Mesothelial cell of epicardium (in vitro differentiated cells): Measurements from ENCODE around the gene GPR22. TPM values are rescaled to one million over a fixed set of nuclear protein-coding genes. Genes with fewer than 3 reads are reported as not detected.

ENCODE experiments used
- DNase-seq, 2 experiments: peaks; one replicate each; pipeline ENCODE4 v3.0.0; 2021; ENCODE audit warnings: low spot score in 2 of 2; ENCODE audit not compliant: unreplicated experiment in 2 of 2
- H3K27ac Mint-ChIP-seq: 2 replicates; pipeline ENCODE4 v1.8.0; 2021; ENCODE audit warnings: mixed read lengths
- H3K27me3 Mint-ChIP-seq: 2 replicates; pipeline ENCODE4 v1.8.0; 2021; ENCODE audit warnings: low read depth, mixed read lengths
- H3K36me3 Mint-ChIP-seq: 2 replicates; pipeline ENCODE4 v1.8.0; 2021; ENCODE audit warnings: mixed read lengths
- H3K4me1 Mint-ChIP-seq: 2 replicates; pipeline ENCODE4 v1.8.0; 2021; ENCODE audit warnings: mixed read lengths
- H3K4me3 Mint-ChIP-seq: 2 replicates; pipeline ENCODE4 v1.8.0; 2021; ENCODE audit warnings: mild to moderate bottlenecking, moderate library complexity, mixed read lengths
- H3K9me3 Mint-ChIP-seq: 2 replicates; pipeline ENCODE4 v1.8.0; 2021; ENCODE audit warnings: mixed read lengths
- CTCF ChIP-seq: fragments of 200-600 bp; sonication (generic); IDR thresholded peaks from one replicate; pipeline ENCODE4 v1.5.0; 2021; ENCODE audit warnings: antibody characterized with exemption; ENCODE audit not compliant: unreplicated experiment
- total RNA-seq: library from RNA; stranded (reverse); gene quantifications from 3 replicates; pipeline ENCODE4 v1.2.1, GENCODE V29; 2021

GPR22 gene
- total RNA-seq, 1 donor from 2014 or later: not detected

- no peak for TF ChIP-seq CTCF
- peaks cover 7% of the 10 kb centered on the region for H3K9me3 Mint-ChIP-seq
- no peaks in the 10 kb centered on the region for H3K4me1 Mint-ChIP-seq
- peaks cover 9% of the 10 kb centered on the region for H3K36me3 Mint-ChIP-seq
- DNase-seq: no peak
- H3K27me3 Mint-ChIP-seq: no peaks in the 10 kb centered on the region
- H3K27ac Mint-ChIP-seq: no peak overlapping the region
- H3K4me3 Mint-ChIP-seq: no peak overlapping the region
Observed at GRCh38 chr7:107446988-107447387, 22.9 kb upstream of the GPR22 start.

- no peak for TF ChIP-seq CTCF
- no peak overlapping the region for H3K27ac Mint-ChIP-seq
- no peak overlapping the region for H3K4me3 Mint-ChIP-seq
- DNase-seq: no peak
- peaks cover 5% of the 10 kb centered on the region for H3K36me3 Mint-ChIP-seq
- H3K4me1 Mint-ChIP-seq: peaks cover 3% of the 10 kb centered on the region
- H3K27me3 Mint-ChIP-seq: no peaks in the 10 kb centered on the region
- no peaks in the 10 kb centered on the region for H3K9me3 Mint-ChIP-seq
Observed at GRCh38 chr7:107450970-107451369, 18.9 kb upstream of the GPR22 start.

GRCh38 chr7:107453388-107453787, 16.5 kb upstream of the GPR22 start:
- Mint-ChIP-seq H3K27ac (no peak overlapping the region), H3K27me3 (no peaks in the 10 kb centered on the region), H3K36me3 (peaks cover 14% of the 10 kb centered on the region), H3K4me1 (peaks cover 3% of the 10 kb centered on the region), H3K4me3 (no peak overlapping the region), H3K9me3 (peaks cover 5% of the 10 kb centered on the region)
- no peak for TF ChIP-seq CTCF
- DNase-seq: no peak

- Mint-ChIP-seq H3K4me1 (no peaks in the 10 kb centered on the region), H3K9me3 (peaks cover 1% of the 10 kb centered on the region), H3K27me3 (no peaks in the 10 kb centered on the region), H3K27ac (no peak overlapping the region), H3K4me3 (no peak overlapping the region), H3K36me3 (peaks cover 14% of the 10 kb centered on the region)
- DNase-seq: no peak
- no peak for TF ChIP-seq CTCF
Observed at GRCh38 chr7:107461938-107462533, 7.8 kb upstream of the GPR22 start.

- Mint-ChIP-seq H3K36me3 (peaks cover 3% of the 10 kb centered on the region), H3K4me3 (no peak overlapping the region), H3K27ac (no peak overlapping the region), H3K27me3 (no peaks in the 10 kb centered on the region), H3K9me3 (no peaks in the 10 kb centered on the region), H3K4me1 (no peaks in the 10 kb centered on the region)
- TF ChIP-seq CTCF: peak; percentile 13
- DNase-seq: peak in 1 of 2 experiments; percentile 44
Observed at GRCh38 chr7:107463139-107464078, 6.4 kb upstream of the GPR22 start.
